IMR-90 (cell line): Measurements from ENCODE around the gene INSYN1.

Experiments used
- CHD1 ChIP-seq: IDR thresholded peaks from 2 replicates; pipeline ENCODE4 v1.6.1; 2012; ENCODE audit warnings: low read depth, low read length, improper control_type of control experiment
- MAZ ChIP-seq: IDR thresholded peaks from 2 replicates; pipeline ENCODE4 v1.6.1; 2012; ENCODE audit warnings: low read depth, mild to moderate bottlenecking, low read length, improper control_type of control experiment, moderate library complexity, borderline replicate concordance
- RFX5 ChIP-seq: IDR thresholded peaks from 2 replicates; pipeline ENCODE4 v1.8.0; 2012; ENCODE audit warnings: low read depth, mild to moderate bottlenecking, low read length, moderate library complexity
- SMC3 ChIP-seq: fragments of 150-350 bp; IDR thresholded peaks from 2 replicates; pipeline ENCODE4 v1.6.1; 2016; ENCODE audit warnings: low read depth, mild to moderate bottlenecking, antibody characterized with exemption, low read length, moderate library complexity
- TF ChIP-seq, protein P1 (sequence below): conservative IDR thresholded peaks from 2 replicates; pipeline ENCODE4 v1.5.1; 2012; ENCODE audit warnings: mild to moderate bottlenecking, low read depth, low read length, improper control_type of control experiment
- TF ChIP-seq, protein P2 (sequence below): fragments of 150-350 bp; IDR thresholded peaks from 2 replicates; pipeline ENCODE4 v1.6.1; 2017; ENCODE audit warnings: mild to moderate bottlenecking, antibody characterized with exemption, low read length, low read depth
- TF ChIP-seq, protein P3 (sequence below): fragments of 150-350 bp; IDR thresholded peaks from 2 replicates; pipeline ENCODE4 v1.6.1; 2016; ENCODE audit warnings: low read depth, mild to moderate bottlenecking, low read length, moderate library complexity, borderline replicate concordance

DNA sequence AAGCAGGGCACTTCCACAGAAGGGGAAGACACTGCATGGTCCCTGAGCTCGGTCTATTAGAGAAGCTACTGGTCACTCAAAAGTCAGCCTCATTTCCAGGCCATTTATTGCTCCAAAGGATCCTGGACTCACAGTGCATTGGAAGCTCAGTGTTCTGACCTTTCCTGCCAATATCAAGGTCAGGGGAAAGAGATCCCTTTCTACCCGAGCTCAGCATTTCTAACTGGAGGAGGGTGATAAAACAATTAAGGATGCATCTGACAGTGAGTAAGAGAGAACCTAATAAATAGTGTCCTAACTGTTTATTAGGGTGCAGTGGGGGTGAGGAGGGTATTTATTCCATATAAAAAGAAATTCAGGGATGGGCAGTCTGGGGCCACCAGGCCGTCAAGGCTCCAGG is 26.8 kb upstream of the INSYN1 start:
- TF ChIP-seq, protein P1, sequence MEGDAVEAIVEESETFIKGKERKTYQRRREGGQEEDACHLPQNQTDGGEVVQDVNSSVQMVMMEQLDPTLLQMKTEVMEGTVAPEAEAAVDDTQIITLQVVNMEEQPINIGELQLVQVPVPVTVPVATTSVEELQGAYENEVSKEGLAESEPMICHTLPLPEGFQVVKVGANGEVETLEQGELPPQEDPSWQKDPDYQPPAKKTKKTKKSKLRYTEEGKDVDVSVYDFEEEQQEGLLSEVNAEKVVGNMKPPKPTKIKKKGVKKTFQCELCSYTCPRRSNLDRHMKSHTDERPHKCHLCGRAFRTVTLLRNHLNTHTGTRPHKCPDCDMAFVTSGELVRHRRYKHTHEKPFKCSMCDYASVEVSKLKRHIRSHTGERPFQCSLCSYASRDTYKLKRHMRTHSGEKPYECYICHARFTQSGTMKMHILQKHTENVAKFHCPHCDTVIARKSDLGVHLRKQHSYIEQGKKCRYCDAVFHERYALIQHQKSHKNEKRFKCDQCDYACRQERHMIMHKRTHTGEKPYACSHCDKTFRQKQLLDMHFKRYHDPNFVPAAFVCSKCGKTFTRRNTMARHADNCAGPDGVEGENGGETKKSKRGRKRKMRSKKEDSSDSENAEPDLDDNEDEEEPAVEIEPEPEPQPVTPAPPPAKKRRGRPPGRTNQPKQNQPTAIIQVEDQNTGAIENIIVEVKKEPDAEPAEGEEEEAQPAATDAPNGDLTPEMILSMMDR: no peak
- TF ChIP-seq MAZ: no peak
- TF ChIP-seq, protein P2, sequence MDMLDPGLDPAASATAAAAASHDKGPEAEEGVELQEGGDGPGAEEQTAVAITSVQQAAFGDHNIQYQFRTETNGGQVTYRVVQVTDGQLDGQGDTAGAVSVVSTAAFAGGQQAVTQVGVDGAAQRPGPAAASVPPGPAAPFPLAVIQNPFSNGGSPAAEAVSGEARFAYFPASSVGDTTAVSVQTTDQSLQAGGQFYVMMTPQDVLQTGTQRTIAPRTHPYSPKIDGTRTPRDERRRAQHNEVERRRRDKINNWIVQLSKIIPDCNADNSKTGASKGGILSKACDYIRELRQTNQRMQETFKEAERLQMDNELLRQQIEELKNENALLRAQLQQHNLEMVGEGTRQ: no peak
- TF ChIP-seq RFX5: no peak
- no peak for TF ChIP-seq CHD1
- TF ChIP-seq SMC3: no peak
- TF ChIP-seq, protein P3, sequence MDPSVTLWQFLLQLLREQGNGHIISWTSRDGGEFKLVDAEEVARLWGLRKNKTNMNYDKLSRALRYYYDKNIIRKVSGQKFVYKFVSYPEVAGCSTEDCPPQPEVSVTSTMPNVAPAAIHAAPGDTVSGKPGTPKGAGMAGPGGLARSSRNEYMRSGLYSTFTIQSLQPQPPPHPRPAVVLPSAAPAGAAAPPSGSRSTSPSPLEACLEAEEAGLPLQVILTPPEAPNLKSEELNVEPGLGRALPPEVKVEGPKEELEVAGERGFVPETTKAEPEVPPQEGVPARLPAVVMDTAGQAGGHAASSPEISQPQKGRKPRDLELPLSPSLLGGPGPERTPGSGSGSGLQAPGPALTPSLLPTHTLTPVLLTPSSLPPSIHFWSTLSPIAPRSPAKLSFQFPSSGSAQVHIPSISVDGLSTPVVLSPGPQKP: no peak
